Measurements from ENCODE around the gene RAB11FIP4.
A peak's percentile ranks its signal among the peaks of the same experiment; 100 is the strongest.

Gene RAB11FIP4

DNA sequence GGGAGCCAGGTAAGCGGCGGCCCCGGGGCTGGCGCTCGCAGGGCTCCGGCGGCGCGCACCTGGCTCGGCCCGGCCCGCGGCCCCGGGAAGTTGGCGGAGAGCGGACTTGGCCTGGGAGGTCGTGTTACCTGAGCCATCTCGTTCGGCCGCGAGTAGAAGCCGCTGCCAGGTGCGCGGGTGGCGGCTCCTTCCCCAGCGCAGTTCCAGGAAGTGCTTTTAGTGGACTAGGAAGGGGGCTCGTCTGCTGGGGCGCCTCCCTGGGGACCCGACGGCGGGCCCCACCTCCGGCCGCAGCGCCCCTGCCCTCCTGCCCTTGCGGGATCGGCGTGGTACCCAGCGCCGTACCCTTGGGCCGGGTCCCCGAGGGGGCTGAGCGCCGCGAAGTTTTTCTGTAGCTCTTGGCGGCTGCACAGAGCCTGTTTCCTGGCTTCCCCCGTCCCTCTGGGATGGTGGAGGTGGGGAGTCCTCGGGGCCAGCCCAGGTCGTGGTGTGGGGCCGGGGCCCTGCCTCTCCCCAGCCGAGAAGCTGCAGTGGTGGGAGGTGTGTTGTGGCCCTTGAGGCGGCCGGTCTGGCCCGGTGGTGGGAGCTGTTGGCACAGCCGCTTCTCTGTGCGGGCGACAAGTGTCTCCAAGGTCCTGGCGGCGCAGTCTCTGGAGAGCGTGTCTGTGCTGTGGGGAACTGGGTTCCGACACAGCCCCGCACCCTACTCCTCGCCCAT, 96.9 kb downstream of the RAB11FIP4 start:
- no peak for DNase-seq

DNA sequence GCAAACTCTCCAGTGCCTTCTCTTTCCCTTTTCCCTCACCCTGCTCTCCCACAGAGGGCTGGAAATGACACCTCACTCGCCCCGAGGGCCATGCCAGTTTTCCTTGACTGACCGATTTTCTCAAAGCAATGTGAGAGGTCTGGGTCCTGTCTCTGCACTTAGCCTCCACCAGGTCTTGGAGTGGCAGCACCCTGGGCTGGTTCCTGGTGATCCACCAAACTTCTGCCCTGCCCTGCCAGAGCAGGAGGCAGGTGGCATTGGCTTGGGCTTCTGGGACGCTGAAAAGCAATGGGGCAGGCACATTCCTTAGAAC, 97.5 kb downstream of the RAB11FIP4 start:
- DNase-seq: no peak

DNA sequence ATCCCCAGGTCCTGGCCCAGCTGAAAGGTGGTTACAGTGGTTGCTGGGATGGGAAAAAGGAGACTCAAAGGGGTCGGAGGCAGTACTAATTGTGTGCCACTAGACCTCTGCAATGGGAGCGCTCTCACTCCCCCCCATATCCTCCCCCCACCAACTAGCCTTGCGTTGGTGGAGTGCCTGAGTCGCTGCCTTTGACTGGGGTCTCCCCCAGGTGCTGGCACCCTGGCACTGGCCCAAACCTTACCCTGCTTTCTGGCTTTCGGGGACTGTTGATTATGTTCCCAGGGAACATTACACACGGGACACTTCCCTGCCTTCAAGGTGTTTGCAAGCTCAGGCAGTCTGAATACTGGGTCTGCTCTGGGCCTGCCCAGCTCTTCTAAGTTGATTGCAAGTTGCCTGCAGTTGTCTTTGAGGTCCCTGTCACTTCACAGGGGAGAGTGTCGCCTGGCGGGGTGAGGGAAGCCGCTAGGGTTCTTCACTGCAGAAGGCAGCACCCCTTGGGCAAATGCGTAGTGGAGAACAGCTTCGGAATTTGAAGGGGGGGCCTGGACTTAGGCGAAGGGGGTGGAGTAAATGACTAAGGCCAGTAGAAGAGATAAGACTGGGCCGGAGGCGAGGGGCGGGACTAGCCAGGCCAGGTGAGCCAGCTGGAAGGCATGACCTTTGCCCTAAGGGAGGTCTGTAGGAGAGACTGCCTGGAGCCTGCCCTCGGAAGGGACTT, 98.0 kb downstream of the RAB11FIP4 start:
- no peak for DNase-seq

DNA sequence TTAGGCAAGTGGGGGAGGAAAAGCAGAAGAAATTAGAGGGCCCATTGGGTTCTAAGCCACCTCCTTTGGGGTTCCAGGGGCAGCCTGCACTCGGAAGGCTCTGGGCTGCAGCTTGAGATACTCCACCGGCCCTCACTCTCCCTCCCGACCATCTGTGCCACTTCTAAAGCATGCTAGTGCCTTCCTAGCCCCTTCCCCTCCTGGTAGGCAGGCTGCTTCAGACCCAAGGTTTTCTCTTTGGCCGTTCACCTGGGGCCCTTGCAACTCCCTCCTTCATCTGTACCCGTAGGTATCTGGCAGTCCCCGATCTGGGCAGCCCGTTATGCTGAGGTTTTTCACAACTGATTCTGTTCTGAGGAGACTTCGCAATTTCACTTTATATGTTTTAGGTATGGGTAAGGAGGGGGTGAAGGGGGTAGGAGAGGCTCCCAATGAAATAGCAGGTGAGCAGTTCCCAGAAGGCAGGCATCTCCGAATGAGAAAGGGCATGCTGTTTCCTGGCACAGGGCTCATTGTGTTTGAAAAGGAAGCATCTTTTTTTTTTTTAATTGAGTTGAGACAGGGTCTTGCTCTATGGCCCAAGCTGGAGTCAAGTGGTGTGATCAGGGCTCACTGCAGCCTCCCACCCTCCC, 98.7 kb downstream of the RAB11FIP4 start:
- DNase-seq: no peak

DNA sequence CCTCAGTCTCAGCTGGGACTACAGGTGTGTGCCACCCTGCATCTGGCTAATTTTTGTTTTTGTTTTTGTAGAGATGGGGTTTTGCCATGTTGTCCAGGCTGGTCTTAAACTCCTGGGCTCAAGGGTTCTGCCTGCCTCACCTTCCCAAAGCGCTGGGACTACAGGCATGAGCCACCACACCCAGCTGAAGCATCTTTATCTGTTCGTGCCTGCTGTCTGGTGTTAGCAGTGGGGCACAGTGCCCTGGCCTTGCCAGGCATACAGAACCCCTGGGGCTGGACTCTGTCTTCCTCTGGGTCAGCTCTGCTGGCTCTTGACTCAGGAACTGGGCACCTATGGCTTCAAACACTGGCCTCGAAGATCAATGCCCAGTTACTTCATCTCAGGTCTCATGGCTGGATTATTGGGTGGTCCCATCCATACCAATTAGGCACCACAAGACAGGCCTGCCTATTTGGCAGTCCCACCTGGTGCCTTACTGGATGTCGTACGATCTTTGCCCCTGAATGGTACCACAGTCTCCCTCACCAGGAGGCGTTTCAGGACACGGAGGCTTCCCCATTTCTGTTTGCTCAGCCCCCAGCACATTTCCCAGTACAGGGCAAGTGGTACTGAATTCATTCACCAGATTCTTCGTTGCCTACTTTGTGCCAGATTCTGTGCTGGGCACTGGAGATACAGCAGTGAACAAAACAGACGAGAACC, 99.3 kb downstream of the RAB11FIP4 start:
- DNase-seq: no peak

DNA sequence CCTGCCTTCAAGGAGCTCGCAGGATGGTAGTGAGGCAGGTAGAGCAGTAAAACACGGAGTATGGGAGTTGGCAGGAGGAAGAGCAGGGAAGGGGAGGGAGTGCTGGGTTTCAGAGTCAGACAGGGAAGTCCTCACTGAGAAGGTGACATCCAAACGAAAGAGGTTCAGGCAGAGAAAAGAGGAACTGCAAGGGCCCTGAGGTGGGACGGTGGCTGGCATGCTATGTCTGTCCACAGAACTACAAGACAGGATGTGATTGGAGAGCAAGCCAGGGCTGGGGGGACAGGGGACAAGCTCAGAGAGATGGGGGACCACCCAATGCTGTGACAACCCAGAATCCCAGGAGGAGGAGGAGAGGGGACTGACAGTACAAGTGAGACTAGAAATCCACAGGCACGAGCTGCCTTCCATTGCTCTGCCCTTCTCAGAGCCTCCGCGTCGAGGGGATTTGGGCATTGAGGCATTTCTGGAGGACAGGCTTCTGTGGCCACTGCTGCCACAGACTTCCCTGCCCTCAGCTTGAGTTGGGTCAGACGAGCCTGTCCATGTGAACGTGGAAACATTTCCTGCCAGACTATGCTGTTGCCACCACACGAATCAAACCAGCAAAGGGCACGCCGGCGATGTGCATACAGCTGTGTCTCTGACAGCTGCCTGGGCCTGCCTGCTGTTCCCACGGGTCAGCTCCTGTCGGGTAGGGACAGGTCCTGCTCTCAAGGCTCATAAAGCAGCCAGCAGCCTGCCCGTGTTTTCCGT, 100.1 kb downstream of the RAB11FIP4 start:
- DNase-seq: no peak

DNA sequence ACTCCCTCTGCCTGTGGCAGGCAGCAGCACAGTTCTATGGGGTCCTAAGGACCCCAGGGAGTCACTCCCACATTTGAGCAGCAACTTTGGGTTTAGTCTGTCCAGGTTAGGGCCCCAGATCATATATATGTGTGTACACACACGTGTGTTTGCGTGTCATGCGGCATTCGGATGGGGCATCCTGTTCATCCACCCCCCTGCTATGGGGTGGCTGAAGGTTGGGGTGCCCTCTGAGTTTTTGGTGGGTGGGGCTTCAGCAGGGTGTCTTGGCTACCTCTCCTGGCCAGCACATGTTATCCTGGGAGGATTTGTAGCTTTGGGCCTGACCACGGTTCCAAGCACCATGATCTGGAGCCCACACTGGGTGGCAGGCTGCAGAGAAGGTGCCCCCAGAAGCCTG, 100.7 kb downstream of the RAB11FIP4 start:
- no peak for DNase-seq

DNA sequence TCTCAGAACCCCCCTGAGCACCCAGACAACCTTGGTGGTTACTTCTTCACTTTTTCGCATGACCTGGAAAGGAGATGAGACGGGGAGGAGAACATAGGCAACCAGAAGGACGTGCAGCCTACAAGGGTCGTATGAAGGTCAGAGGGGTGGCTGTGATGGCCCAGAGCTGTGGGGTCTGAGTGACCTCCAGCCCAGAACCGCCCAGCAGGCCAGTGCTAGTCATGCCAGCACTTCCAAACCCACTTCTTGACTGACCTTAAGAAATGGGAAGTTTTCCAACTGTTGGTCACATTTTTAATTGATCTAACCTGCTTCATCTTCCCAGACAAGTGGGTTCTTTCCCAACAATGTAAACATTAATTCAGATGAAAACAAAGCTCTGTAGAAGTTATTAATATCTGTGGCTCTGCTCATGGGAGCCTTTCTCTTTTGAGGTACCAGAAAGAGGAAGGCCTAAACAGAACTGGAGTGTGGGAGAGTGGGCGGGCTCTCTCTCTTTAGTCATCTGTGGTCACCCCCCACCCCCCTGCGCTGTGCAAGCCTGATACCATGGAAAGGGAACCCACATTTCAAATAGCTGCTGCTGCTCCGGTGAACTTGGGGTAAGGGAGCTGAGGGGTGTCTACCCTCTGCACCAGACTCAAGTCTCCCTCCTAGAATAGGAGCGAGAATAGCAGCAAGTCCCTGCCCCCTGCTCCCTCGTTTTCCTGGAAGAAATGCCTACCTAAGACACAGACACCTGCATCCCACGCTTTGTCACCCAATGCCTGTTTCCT, 101.6 kb downstream of the RAB11FIP4 start:
- no peak for DNase-seq

DNA sequence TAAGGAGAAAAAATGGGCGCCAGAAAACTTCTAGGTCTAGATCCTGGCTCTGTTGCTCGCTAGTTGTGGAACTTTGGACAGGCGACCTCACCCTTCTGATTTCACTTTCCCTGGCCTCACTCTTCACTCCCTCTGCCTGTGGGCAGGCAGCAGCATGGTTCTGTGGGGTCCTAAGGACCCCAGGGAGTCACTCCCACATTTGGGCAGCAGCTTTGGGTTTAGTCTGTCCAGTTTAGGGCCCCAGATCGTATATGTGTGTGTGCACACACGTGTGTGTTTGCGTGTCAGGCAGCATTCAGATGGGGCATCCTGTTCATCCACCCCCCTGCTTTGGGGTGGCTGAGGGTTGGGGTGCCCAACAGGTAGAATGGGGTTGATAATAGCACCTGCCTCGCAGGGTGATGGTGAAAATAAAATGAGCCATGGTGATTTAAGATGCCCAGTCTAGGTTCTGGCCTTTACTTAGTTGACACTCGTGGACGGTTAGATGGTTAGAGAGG, 102.2 kb downstream of the RAB11FIP4 start:
- no peak for DNase-seq

DNA sequence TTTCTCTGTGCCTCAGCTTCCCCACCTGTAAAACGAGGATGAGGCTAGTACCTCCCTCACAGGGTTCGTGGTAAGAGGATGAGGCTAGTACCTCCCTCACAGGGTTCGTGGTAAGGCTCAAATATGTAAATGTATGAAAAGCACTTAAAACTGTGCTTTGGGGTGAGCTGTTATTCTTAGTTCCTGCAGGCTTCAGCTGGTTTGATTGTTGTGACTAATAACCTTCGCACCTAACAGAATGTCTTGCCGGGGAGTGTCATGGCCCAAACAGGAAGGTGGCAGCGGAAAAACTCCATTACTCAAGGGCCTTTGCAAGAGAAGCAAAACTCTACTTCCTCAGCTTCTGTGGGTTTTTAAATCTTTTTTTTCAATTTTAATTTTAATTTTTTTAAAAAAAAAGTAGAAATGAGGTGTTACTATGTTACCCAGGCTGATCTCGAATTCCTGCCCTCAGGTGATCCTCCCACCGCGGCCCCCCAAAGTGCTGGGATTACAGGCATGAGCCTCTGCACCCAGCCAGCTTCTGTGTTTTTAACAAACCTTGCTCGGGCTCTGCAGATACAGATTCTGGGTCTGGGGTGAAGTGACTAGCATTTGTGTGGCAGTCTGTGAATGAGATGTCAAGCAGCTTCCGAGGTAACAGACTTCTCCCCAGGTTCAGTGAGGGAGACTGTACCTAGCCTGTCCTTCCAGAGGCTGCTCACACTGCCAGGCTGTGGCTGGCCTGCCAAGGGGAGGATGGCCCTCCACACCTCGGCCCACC, 103.0 kb downstream of the RAB11FIP4 start:
- no peak for DNase-seq

DNA sequence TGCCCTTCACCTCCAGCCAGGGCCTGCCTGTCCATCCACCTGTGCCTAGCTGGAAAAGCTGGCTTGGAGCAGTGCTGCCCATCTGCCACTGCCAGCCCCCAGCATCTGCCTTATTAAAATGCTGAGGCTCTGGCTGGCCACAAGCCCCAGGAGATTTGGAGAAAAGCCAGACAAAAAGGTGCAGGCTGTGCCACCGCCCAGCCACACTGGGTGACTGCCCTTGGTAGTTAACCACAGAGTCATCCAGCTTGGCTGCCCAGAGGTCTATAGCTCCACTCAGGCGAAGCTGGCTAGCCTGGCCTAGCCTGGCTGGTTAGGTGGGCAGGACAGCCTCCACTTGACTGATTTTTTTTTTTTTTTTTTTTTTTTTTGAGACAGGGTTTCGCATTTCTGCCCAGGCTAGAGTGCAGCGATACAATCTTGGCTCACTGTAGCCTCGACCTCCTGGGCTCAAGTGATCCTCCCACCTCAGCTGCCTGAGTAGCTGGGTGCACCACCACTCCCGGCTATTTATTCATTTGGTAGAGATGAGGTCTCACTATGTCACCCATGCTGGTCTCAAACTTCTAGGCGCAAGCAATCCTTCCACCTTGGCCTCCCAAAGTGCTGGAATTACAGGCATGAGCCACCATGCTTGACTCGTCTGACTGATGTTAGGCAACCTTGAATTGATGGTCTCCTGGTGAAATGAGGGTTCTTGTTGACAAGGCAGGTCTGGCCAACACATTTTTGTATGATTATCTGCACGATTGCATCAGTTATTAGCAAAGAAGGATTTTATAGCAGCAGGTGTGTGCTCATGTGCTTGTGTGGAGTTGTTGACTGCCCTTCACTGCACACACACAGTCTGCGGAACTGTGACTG, 103.8 kb downstream of the RAB11FIP4 start:
- DNase-seq: peak; percentile 91

DNA sequence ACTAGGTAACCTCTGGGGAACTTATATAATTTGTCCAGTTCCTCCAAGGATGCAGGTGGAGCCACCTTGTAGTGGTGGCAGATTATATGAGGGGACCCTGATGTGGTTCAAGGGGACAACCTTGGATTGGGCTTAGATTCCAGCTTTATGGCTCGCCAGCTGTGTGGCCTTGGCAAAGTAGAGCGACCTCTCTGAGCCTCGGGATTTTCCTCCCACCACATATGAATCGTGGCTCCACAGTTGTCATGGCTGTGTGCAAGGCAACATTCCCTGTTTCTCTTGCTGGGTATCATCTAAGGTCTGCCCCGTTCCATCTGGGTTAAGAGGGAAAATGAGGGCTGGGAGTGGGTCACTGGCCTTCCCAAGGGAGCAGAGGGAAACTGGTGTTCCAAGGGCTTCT, 104.6 kb downstream of the RAB11FIP4 start:
- DNase-seq: no peak

DNA sequence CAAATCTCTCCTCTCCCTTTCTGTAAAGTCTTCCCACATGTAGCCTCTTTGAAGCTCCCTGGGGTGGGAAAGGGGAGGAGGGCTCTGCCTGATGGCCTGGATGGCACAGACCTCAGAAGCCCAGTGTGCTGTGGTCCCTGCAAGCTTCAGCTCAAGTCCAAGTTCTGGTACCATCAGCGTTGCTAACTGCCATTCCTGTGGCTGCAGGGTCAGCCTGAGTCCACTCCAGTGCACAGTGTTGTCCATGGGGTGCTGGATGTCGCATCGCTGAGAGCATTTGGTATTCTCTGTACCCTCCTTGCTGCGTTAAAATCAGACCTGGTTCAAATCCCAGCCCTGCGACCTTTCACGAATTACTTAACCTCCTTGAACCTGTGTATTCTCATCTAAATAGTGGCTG, 105.1 kb downstream of the RAB11FIP4 start:
- no peak for DNase-seq

DNA sequence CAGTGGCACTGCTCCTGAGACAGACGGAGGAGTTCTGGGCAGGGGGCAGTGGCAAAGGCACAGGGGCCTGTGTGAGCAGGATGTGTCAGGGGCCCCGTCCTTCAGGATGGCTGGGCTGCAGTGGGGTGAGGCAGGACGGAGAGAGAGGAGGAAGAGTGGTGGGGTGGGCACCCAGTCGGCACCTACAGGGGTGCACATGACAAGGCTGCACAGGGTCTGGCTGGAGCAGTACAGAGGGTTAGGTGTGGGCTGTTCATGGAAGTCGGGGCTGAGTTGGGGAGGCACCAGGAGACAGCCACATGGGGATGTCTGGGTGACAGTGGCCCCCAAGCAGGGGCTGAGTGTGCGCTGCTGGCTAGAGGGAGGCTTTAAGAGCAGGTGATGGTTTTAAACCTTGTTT, 106.0 kb downstream of the RAB11FIP4 start:
- no peak for DNase-seq

DNA sequence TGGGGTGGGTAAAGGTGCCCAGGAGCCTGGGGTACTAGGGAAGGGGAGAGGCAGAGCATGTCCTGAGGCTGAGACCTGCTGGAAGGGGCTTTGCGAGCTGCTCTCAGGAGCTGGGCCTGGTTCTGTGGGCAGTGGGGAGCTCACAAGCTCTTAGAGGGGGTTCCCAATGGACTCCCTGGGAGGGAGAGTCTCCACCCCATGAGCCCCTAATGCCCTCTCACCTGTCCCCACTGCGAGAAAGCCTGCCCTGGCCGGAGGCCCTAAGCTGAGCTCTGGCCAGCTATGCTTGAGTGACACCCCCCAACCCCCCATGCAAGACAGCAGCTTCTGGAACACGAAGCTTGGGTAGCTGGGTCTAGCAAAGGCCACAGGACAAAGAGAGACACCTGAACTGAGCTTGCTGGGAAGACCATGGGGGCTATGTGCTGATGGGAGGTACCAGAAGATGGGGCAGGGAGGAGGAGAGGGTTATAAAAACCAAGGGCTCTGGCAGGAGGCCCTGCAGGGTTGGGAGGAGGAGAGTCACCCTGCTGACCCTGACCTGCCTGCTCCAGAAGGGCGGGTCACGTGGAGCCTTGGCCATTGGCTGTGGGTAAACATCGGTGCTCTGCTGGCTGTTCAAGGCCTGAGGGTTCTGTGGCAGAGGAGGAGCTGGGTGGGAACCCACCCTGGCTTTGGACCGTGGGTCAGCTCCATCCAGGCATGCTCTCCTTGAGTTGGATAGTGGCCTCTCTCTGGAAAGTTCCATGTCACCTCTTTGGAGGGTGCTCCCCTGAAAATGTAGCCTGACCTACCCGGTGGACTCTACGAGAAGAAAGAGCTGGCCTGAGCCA, 106.7 kb downstream of the RAB11FIP4 start:
- no peak for DNase-seq

DNA sequence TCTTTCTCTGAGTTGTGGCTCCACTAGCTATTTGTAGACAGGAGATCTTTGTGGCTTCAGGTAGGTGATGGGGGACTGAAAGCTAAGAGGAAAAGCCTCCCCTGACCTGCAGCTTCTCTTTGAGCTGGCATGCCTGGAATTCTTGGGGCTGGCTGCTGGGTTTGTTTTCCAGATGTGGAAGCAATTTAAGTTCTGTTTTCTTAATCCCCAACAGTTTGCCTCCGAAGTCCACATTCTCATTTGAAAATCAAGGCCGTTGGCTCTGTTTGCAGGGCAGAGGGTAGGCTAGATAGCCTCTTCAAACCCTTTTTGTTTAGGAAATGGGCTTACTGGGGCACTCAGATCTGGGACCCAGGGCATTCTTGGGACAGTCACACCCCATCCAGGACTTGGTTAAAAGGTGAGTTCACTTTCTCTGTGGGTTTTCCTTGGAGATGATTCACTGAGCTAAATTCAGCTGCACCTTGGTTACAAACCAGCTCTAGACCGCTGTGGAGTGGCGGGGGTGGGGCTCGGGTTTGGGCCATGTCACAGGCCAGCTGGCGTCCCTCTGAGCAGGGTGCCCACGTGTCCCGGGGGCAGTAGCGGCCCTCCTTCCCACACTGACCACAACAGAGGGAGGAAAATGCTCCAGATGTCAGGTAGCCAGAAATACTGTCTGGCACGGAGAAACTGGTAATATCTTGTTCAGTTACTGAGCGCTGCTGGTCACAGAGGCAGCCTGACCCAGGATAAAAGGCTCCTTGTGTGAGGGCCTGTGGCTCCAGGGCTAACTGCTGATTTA, 108.5 kb downstream of the RAB11FIP4 start:
- DNase-seq: peak; percentile 42

DNA sequence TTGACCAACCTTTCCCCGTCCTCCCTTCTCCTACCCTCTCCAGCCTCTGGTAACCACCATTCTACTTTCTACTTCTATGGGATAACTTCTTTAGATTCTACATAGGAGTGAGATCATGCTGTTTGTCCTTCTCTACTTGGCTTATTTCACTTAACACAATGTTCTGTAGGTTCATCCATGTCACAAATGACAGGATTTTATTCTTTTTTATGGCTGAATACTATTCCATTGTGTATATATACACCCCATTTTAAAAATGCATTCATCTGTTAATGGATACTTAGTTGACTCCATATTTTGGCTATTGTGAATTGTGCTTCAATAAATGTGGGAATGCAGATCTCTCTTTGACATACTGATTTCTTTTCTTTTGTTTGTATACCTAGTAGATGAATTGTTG, 115.0 kb downstream of the RAB11FIP4 start:
- DNase-seq: no peak

Data from DMS79 (cell line).